ENCODE data around the gene CUL7.

GRCh38 chr6:43011207-43011606, 42.4 kb downstream of the CUL7 start:
- TF ChIP-seq CTCF (IDR thresholded peaks at IDR 0.05) (no peak), POLR2A (IDR thresholded peaks at IDR 0.05) (no peak)
